GM21390 (cell line): ENCODE data around the gene REEP1.

Experiments
- ATAC-seq: cut with Tn5 transposase; IDR thresholded peaks from one replicate; pipeline ENCODE4 v1.9.1; 2021; ENCODE audit not compliant: unreplicated experiment

The REEP1 gene

DNA sequence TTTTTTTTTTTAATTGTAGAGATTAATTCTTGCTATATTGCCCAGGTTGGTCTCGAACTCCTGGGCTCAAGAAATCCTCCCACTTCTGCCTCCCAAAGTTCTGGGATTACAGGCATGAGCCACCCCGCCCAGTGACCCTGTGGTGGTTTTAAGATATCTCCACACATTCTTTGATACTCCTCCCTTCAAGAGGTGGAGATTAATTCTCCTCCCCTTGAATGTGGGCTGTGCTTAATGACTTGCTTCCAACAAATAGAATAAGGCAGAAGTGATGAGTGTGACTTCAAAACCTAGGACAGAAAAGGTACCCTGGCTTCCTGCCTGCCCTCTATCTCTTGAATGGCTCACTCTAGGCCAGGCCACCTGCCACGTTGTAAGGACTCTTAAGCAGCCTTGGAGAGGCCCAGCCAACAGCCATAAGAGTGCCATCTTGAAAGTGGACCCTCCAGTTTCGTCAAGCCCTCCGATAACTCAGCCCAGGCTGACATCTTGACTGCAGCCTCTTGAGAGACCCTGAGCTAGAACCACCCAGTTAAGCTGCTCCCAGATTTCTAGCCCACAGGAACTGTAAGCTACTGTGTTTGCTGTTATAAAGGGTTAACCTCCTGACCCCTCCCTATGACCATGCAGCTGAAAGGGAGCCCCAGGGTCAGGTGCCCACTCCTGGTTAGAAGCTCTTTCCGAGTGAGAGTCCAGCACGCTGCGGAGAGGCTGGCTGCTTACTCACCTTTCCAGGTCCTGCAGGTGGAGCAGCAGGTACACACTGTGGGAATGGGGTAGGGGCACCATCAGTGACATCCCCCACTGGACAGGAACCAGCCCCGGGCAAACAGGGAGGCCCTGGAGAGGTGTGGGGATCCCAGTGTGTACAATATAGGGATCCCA is 110.5 kb downstream of the REEP1 start:
- no peak for ATAC-seq

GRCh38 chr2:86226070-86226469 is 111.4 kb downstream of the REEP1 start:
- no peak for ATAC-seq

GRCh38 chr2:86225581-86225980 is 111.8 kb downstream of the REEP1 start:
- no peak for ATAC-seq

DNA sequence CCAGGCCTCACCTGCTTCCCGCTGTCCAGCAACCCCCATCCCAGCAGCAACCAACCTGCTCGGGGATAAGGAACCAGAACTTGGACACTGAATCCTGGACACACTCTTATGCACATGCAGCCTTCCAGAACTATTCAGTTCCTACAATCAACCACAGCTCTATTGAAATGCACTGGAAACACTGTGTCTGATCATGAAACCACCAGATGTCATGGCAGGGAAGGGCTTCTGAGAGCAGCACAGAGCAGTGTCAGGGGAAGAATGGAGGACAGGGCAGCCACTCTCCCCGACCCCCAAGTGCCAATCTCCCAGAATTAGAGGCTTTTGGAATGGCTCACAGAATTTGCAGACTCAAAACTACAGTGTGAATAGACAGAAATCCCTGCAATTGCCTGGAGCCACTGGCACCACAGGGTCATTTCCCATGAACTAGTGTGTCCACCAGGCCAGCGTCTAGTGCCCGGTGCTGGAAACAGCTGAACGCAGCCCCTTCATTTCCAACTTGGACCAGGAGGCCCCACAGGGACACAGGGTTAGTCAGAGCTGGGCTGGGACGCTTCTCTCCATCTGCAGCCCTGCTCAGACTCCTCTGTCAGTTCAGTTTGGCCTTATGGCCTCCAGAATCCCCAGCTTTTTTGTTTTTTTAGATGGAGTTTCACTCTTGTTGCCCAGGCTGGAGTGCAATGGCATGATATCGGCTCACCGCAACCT is 112.6 kb downstream of the REEP1 start:
- ATAC-seq = no peak

DNA sequence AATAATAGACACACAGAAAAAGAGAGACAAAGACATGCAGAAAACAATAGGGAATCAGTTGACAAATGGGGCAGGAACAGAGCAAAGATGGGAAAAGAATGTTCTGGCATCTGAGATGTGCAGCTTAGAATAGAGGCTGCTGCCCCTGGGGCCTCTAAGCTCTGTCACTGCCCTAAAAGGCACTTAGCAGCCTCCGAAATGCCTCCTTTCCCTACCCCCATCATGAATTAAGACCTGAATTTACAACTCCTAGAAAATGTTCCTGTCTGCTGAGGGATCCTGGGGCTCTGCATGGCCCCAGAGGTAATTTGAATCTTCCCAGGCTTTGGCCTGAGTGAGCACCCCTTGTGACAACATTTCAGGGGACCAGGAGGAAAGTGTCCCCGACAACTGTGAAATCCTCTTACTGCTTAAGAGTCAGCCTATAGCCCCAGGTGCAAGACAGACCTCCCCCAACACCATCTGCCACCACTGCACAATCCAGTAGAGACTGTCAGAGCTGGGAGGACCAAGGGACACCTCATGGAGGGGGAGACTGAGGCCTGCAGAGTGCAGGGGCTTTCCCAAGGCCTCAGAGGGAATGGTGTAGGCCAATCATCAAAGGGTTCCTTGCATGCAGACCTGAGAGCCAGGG is 113.4 kb downstream of the REEP1 start:
- ATAC-seq = no peak

- no peak for ATAC-seq
Measured at GRCh38 chr2:86223140-86223926, 114.1 kb downstream of the REEP1 start.

GRCh38 chr2:86221066-86221684 is 116.3 kb downstream of the REEP1 start:
- no peak for ATAC-seq

GRCh38 chr2:86219896-86220295 is 117.5 kb downstream of the REEP1 start:
- no peak for ATAC-seq

DNA sequence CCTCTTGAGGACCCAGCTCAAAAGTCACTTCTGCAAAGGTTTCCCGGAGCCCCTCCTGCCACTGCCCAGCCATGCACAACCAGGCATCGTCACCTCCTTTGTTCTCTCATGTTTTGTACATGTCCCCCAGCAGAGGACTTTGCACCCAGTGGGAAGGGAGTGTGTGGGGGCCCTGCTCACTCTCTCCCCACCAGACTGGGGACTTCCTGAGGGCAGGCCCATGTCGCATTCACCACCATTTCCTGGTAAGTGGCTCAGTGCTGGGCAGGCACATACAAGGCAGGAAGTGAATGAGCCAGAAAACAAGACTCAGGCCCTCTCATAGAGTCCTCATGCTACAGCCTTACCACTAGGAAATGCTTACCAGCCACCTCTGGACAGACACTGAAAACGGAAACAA is 119.3 kb downstream of the REEP1 start:
- no peak for ATAC-seq

DNA sequence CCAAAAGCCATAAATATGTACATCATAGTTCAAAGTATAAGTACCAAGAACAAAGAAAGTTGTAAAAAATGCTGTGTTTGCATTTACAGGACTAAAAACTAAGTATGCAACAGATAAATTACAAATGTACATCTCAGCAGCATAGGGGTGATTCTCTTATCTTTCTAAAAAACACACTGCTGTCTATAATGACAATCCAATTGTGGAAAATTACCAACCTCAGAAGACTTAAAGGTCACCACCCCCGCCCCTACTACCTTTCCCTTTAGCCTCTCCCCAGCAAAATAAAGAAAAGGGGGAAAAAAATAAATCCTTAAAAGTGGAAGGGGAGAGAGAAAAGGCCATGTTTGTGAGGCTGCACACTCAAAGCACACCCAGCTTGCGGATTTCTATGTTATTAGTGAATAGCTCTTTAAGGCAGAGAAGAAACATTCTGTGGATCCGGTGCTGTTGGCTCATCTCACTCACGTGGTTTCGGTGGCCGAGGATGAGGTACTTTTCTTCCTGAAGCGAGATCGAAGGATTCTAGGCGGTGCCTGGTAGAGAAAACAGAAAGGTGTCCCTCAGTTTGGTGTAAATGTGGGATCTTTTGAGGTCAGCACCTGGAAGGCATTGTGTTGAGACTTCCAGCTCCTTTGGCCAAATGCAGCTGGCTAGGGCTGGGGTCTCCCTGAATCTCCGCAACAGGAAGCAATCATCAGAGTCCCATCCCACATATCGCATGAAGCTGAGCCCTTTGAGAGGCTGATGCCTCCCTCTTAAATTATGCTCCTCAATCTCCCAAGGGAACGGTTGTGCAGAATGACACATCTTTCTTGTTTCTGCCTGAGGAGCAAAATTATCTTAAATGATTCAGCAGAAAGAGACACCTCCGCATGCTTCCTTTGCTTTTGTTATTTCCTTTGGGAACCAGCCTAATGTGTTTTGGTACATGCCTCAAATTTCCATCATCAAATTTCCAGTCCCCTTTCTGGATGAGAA is 120.6 kb downstream of the REEP1 start:
- ATAC-seq = no peak

GRCh38 chr2:86214503-86214832 is 123.0 kb downstream of the REEP1 start:
- ATAC-seq = no peak

GRCh38 chr2:86213699-86214502 is 123.5 kb downstream of the REEP1 start:
- no peak for ATAC-seq

GRCh38 chr2:86213056-86213455 is 124.4 kb downstream of the REEP1 start:
- ATAC-seq = no peak

DNA sequence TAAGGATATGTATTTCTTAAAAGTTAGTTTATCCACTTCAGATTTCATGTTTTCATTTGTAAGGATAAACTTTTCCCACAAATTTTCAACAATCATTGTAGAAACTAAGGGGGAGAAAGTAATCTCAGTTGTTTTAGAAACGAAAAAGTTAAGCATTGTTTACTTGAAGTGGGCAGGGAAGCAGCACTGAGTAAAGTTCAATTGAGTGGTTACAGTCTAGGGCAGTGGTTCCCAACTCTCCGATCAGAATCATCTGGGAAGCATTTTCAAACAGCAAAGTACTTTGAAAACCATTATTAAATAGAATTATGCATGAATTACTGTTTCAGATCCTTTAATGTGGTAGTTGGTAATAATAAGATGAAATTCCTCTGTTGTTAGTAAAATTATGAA is 125.6 kb downstream of the REEP1 start:
- no peak for ATAC-seq

- ATAC-seq = peak; percentile 55
Measured at GRCh38 chr2:86211033-86211795, 126.2 kb downstream of the REEP1 start.

DNA sequence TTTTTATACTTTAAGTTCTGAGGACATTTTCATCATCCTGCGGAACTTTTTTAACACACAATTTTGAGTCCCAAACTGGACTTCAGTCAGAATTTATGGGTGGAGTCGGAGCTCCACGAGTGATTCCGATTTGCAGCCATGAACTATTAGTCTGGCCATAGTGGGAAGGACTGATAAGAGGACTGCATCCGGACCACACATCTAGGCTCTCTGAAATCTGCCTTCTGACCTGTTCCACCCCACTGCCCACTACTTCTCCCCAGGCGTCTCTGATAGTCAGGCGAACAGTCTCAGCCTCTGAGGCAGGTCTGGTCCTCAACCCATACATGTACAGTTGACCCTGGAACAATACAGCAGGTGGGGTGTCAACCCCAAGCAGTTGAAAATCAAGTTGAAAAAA is 133.0 kb downstream of the REEP1 start:
- no peak for ATAC-seq

DNA sequence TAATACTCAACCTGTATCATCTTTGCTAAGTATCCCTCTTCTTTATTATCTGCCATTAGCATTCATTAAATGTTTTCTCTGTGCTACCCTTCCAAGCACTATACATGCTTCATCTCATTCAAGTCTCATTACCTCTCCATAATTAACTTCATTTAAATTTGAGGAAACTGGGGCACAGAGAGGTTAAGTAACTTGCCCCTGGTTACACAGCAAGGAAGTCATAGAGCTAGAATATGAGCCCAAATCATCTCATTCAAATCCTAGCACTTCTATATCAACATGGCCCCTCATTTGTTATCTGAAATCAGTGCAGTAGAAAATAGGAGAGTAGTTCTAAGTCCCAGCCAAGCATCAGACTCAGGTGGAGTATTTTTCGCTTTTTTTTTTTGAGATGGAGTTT is 133.8 kb downstream of the REEP1 start:
- no peak for ATAC-seq

GRCh38 chr2:86202702-86203101 is 134.7 kb downstream of the REEP1 start:
- no peak for ATAC-seq
